ENCODE data around the gene GBP2. TPM values are rescaled to one million over a fixed set of nuclear protein-coding genes. Genes with fewer than 3 reads are reported as not detected.

GBP2 gene
- total RNA-seq, 1 experiment from 2014 or later: 29.7 TPM

DNA sequence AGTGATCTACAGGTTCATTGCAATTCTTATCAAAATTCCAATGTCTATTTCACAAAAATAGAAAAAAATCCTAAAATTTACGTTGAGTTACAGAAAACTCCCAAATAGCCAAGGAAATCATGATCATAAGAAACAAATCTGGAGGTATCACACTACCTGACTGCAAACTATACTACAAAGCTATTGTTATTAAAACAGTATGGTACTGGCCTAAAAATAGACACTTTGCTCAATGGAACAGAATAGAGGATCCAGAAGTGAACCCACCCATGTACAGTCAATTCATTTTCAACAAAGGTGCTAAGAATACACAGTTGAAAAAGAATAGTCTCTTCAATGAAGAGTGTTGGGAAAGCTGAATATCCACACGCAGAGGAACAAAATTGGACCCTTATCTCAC is 30.2 kb downstream of the GBP2 start:
- intact Hi-C loops (cut with micrococcal nuclease; ENCODE audit: unreplicated experiment): no loop called here
- Mint-ChIP-seq H3K4me3 (ENCODE audit: low read depth, unreplicated experiment) (no peak overlapping the region), H3K9me3 (ENCODE audit: low read depth, unreplicated experiment) (peaks cover 6% of the 10 kb centered on the region), H3K36me3 (ENCODE audit: insufficient read depth, unreplicated experiment) (no peaks in the 10 kb centered on the region), H3K27ac (ENCODE audit: unreplicated experiment) (no peak overlapping the region), H3K4me1 (ENCODE audit: low read depth, unreplicated experiment) (no peaks in the 10 kb centered on the region), H3K27me3 (ENCODE audit: unreplicated experiment) (no peaks in the 10 kb centered on the region)
- TF ChIP-seq, protein P1, sequence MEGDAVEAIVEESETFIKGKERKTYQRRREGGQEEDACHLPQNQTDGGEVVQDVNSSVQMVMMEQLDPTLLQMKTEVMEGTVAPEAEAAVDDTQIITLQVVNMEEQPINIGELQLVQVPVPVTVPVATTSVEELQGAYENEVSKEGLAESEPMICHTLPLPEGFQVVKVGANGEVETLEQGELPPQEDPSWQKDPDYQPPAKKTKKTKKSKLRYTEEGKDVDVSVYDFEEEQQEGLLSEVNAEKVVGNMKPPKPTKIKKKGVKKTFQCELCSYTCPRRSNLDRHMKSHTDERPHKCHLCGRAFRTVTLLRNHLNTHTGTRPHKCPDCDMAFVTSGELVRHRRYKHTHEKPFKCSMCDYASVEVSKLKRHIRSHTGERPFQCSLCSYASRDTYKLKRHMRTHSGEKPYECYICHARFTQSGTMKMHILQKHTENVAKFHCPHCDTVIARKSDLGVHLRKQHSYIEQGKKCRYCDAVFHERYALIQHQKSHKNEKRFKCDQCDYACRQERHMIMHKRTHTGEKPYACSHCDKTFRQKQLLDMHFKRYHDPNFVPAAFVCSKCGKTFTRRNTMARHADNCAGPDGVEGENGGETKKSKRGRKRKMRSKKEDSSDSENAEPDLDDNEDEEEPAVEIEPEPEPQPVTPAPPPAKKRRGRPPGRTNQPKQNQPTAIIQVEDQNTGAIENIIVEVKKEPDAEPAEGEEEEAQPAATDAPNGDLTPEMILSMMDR (IDR thresholded peaks at IDR 0.05; ENCODE audit: unreplicated experiment): no peak
- DNase-seq: no peak
- CTCF ChIA-PET: no interaction called here
- BruUV-seq (replicated peaks): no TSS peak

DNA sequence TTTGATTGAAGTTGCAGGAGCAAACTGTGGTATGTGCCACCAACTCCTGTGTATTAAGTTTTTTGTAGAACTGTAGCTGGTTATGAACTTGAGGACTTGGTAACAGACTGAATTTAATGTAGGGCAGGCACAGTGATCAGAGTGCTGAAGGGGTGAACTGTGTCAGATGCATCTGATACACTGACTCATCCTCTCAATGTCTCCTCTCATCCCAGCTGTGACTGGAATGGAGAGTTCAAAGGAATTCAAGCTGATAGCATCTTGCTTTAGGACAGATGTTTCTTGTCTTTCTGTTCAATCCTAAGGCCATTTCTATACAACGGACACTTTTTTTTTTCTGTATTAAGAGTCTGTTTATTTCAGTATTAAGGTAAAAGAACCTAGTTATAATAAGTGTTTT is 36.0 kb downstream of the GBP2 start:
- no peak for DNase-seq
- intact Hi-C loops (cut with micrococcal nuclease; ENCODE audit: unreplicated experiment): no loop called here
- Mint-ChIP-seq H3K9me3 (ENCODE audit: low read depth, unreplicated experiment) (no peaks in the 10 kb centered on the region), H3K27ac (ENCODE audit: unreplicated experiment) (no peak overlapping the region), H3K27me3 (ENCODE audit: unreplicated experiment) (no peaks in the 10 kb centered on the region), H3K4me1 (ENCODE audit: low read depth, unreplicated experiment) (peaks cover 12% of the 10 kb centered on the region), H3K36me3 (ENCODE audit: insufficient read depth, unreplicated experiment) (peaks cover 6% of the 10 kb centered on the region), H3K4me3 (ENCODE audit: low read depth, unreplicated experiment) (no peak overlapping the region)
- BruUV-seq (replicated peaks): no TSS peak
- CTCF ChIA-PET: interaction anchor here (0.6 kb wide), 1 partner anchor 21 kb away, joined by 3 read pairs; no protein-coding TSS in a partner anchor
- TF ChIP-seq, protein P1 (IDR thresholded peaks at IDR 0.05; ENCODE audit: unreplicated experiment): no peak

DNA sequence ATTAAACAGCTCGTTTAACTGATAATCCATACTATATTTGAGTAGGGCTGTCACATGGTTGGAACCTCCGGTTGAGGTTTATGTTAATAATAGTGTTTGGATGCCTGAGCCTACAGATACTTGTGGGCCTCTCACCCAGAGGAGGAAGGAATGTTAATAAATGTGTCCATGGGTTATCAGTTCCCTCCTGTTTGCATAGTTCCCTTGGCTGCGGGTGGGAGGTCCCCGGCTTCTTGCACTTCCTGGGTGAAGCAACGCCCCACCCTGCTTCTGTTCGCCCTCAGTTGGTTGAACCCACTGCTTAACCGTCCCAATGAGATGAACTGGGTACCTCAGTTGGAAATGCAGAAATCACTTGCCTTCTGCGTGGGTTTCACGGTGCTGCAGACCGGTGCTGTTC is 37.3 kb downstream of the GBP2 start:
- H3K4me1 Mint-ChIP-seq (ENCODE audit: low read depth, unreplicated experiment): peaks cover 12% of the 10 kb centered on the region
- no TSS peak for BruUV-seq (replicated peaks)
- peak overlapping the region; percentile 85 for H3K27ac Mint-ChIP-seq (ENCODE audit: unreplicated experiment)
- no peaks in the 10 kb centered on the region for H3K27me3 Mint-ChIP-seq (ENCODE audit: unreplicated experiment)
- H3K4me3 Mint-ChIP-seq (ENCODE audit: low read depth, unreplicated experiment): peak overlapping the region; percentile 71
- H3K9me3 Mint-ChIP-seq (ENCODE audit: low read depth, unreplicated experiment): no peaks in the 10 kb centered on the region
- intact Hi-C loops (cut with micrococcal nuclease; ENCODE audit: unreplicated experiment): loop anchor here (1.0 kb wide), 1 partner anchor 19 kb away; no protein-coding TSS in a partner anchor
- CTCF ChIA-PET: interaction anchor here (1.5 kb wide), 1 partner anchor 10 kb away, joined by 3 read pairs; no protein-coding TSS in a partner anchor
- peaks cover 6% of the 10 kb centered on the region for H3K36me3 Mint-ChIP-seq (ENCODE audit: insufficient read depth, unreplicated experiment)
- peak; percentile 71 for DNase-seq
- TF ChIP-seq, protein P1 (IDR thresholded peaks at IDR 0.05; ENCODE audit: unreplicated experiment): no peak

DNA sequence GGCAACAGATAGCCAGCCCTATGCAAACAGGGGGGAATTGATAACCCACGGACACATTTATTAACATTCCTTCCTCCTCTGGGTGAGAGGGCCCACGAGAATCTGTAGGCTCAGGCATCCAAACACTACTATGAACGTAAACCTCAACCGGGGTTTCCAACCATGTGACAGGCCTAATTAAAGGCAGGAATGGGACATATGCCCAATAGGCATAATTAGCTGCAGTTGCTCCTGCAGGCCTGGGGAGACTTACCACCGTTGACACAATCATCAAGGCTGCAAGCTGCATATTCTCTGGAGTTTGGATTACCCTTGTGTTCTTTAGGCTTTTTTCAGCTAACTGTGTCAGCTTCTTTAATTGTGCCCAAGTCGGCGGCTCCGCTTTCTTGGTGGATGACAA is 38.7 kb downstream of the GBP2 start:
- Mint-ChIP-seq H3K9me3 (ENCODE audit: low read depth, unreplicated experiment) (no peaks in the 10 kb centered on the region), H3K4me1 (ENCODE audit: low read depth, unreplicated experiment) (peaks cover 12% of the 10 kb centered on the region), H3K27me3 (ENCODE audit: unreplicated experiment) (no peaks in the 10 kb centered on the region), H3K27ac (ENCODE audit: unreplicated experiment) (no peak overlapping the region), H3K36me3 (ENCODE audit: insufficient read depth, unreplicated experiment) (peaks cover 6% of the 10 kb centered on the region), H3K4me3 (ENCODE audit: low read depth, unreplicated experiment) (no peak overlapping the region)
- no TSS peak for BruUV-seq (replicated peaks)
- CTCF ChIA-PET: interaction anchor here (1.5 kb wide), 1 partner anchor 9 kb away, joined by 3 read pairs; no protein-coding TSS in a partner anchor
- intact Hi-C loops (cut with micrococcal nuclease; ENCODE audit: unreplicated experiment): no loop called here
- no peak for DNase-seq
- TF ChIP-seq, protein P1 (IDR thresholded peaks at IDR 0.05; ENCODE audit: unreplicated experiment): no peak

All from Calu3 (cell line).